Testis (tissue), 3 donors: Measurements from ENCODE around the gene GNAI1. TPM values are rescaled to one million over a fixed set of nuclear protein-coding genes. Genes with fewer than 3 reads are reported as not detected.
"Not testable (repeated sequence)": the region's sequence is repeated elsewhere in the genome, so short reads cannot be mapped to it uniquely, and the experiment has no call there.

Experiments
- DNase-seq: peaks from one replicate; pipeline ENCODE4 v3.0.0-alpha.2; 2019
- H3K27ac ChIP-seq, 2 donors: fragments of 200-600 bp; sonication (generic); one replicate each; pipeline ENCODE4 v1.5.1; 2019
- H3K27me3 ChIP-seq: fragments of 200-600 bp; sonication (generic); one replicate; pipeline ENCODE4 v1.5.1; 2019
- H3K36me3 ChIP-seq: fragments of 200-600 bp; sonication (generic); one replicate; pipeline ENCODE4 v1.5.1; 2017; ENCODE audit warnings: low read depth; ENCODE audit errors: missing control alignments
- H3K4me1 ChIP-seq: fragments of 200-600 bp; sonication (generic); one replicate; pipeline ENCODE4 v1.5.1; 2019
- H3K4me3 ChIP-seq, 2 donors: fragments of 200-600 bp; sonication (generic); one replicate each; pipeline ENCODE4 v1.5.1; 2017 to 2019
- H3K9me3 ChIP-seq: fragments of 200-600 bp; sonication (generic); one replicate; pipeline ENCODE4 v1.5.1; 2017
- CTCF ChIP-seq, 3 experiments: fragments of 450-650 bp in 2 of 3; fragments of 200-600 bp in 1 of 3; sonication (generic) in 1 of 3; IDR thresholded peaks; one replicate each; pipeline ENCODE4 v1.5.1; 2016 to 2019; ENCODE audit warnings: antibody characterized with exemption in 3 of 3, mild to moderate bottlenecking in 2 of 3, moderate library complexity in 1 of 3
- POLR2A ChIP-seq: fragments of 450-650 bp; IDR thresholded peaks from one replicate; pipeline ENCODE4 v1.6.1; 2017; ENCODE audit warnings: antibody characterized with exemption, mild to moderate bottlenecking, moderate library complexity
- WGBS, 2 donors: methylation state at CpG; one replicate each; pipeline ENCODE4 v1.1.5; 2018; 5-methylcytosine and 5-hydroxymethylcytosine counted together
- intact Hi-C: fragments of 100-400 bp; cut with DNase I; formaldehyde crosslinking; loops from one replicate; pipeline ENCODE4 v1.15.1; 2023; ENCODE audit warnings: low total_unique reads
- polyA plus RNA-seq: library from polyadenylated mRNA; stranded (reverse); fragments of 350-450 nt; fragmentation: Illumina TruSeq; extraction: RNeasy Lipid Tissue Mini Kit (QIAGEN cat#74804); gene quantifications from one replicate; pipeline ENCODE4 v1.2.3, GENCODE V29; 2014; ENCODE audit warnings: low read depth, low replicate concordance; ENCODE audit not compliant: insufficient read depth
- total RNA-seq, 2 donors: library from RNA; depleted of rRNA; stranded (reverse); fragments of >200 nt; gene quantifications; one replicate each; pipeline ENCODE4 v1.2.3, GENCODE V29; 2016

Gene GNAI1
- total and polyA plus RNA-seq, 3 donors from 2014 or later, result 46.9 to 61.6 (median 59.0) TPM

GRCh38 chr7:80153446-80153845, 18.8 kb downstream of the GNAI1 start:
- no peak for DNase-seq
- intact Hi-C loops, result no loop called here
- whole genome bisulfite sequencing, 2 donors, result 76 to 93% methylated on average over 1 of the region's 1 CpG
- H3K27ac ChIP-seq, result no peak overlapping the region
- TF ChIP-seq CTCF (IDR thresholded peaks at IDR 0.05) (no peak), POLR2A (no peak)
- no peak overlapping the region for H3K4me3 ChIP-seq
- H3K36me3 ChIP-seq, result no peaks in the 10 kb centered on the region
- no peaks in the 10 kb centered on the region for H3K4me1 ChIP-seq
- no peaks in the 10 kb centered on the region for H3K9me3 ChIP-seq
- no peaks in the 10 kb centered on the region for H3K27me3 ChIP-seq

- intact Hi-C loops, result no loop called here
- DNase-seq, result no peak
- no peaks in the 10 kb centered on the region for H3K9me3 ChIP-seq
- H3K4me1 ChIP-seq, result no peaks in the 10 kb centered on the region
- no peaks in the 10 kb centered on the region for H3K27me3 ChIP-seq
- H3K4me3 ChIP-seq, result no peak overlapping the region
- no peak for TF ChIP-seq POLR2A
- no peak for TF ChIP-seq CTCF (IDR thresholded peaks at IDR 0.05)
- no peak overlapping the region for H3K27ac ChIP-seq
- H3K36me3 ChIP-seq, result no peaks in the 10 kb centered on the region
Measured at GRCh38 chr7:80154656-80155333, 20.2 kb downstream of the GNAI1 start.

GRCh38 chr7:80155374-80155773, 20.7 kb downstream of the GNAI1 start:
- Histone ChIP-seq H3K4me3 (no peak overlapping the region), H3K9me3 (no peaks in the 10 kb centered on the region), H3K36me3 (no peaks in the 10 kb centered on the region), H3K27ac (no peak overlapping the region), H3K4me1 (no peaks in the 10 kb centered on the region), H3K27me3 (no peaks in the 10 kb centered on the region)
- TF ChIP-seq CTCF (IDR thresholded peaks at IDR 0.05), result no peak
- no peak for TF ChIP-seq POLR2A
- intact Hi-C loops, result no loop called here
- DNase-seq, result no peak
- 84 to 93% methylated on average over 1 of the region's 1 CpG for WGBS, 2 donors

- 90 to 92% methylated on average over 4 of the region's 4 CpGs for WGBS, 2 donors
- H3K9me3 ChIP-seq, H3K36me3 ChIP-seq, H3K27ac ChIP-seq, DNase-seq, H3K4me3 ChIP-seq, H3K27me3 ChIP-seq, intact Hi-C loops, H3K4me1 ChIP-seq: not testable (repeated sequence)
Measured at GRCh38 chr7:80157770-80158169, 23.1 kb downstream of the GNAI1 start.

- no peaks in the 10 kb centered on the region for H3K36me3 ChIP-seq
- WGBS, 2 donors, result 81 to 82% methylated on average over 3 of the region's 3 CpGs
- H3K9me3 ChIP-seq, result no peaks in the 10 kb centered on the region
- intact Hi-C loops, result no loop called here
- no peak overlapping the region for H3K27ac ChIP-seq
- no peak for DNase-seq
- TF ChIP-seq POLR2A, result no peak
- TF ChIP-seq CTCF (IDR thresholded peaks at IDR 0.05), result no peak
- no peak overlapping the region for H3K4me3 ChIP-seq
- no peaks in the 10 kb centered on the region for H3K27me3 ChIP-seq
- H3K4me1 ChIP-seq, result no peaks in the 10 kb centered on the region
Measured at GRCh38 chr7:80159802-80160201, 25.2 kb downstream of the GNAI1 start.
